Measurements from ENCODE around the gene DPF1.
A peak's percentile ranks its signal among the peaks of the same experiment; 100 is the strongest.

The DPF1 gene

DNA sequence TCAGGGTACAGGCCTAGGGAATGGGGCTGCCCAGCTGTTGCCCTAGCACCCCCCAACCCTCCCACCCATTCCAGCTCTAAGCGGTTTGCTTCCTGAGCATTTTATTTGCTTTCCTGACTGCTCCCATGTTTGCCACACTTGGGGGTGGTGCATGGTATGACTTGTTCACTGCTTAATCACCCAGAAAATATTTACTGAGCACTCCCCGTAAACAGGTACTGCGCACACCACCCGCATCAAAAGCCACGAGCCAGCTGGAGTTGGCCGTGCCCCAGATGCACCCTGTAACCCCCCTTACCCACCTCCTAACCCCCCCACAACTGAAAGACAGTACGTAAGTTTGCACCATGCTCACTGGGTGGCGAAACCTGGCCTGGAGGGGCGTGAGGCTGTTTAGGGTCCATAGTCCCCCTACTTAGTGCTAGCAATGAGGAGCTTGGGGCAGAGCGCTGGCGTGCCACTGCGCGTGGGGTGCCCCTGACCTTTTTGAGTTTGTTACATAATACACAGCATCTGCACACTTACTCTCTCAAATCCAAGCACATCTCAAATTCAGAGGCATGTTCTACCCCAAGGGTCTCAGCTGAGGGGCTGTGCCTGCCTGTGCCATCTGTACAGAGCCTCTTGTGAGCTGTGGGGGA, 29.8 kb downstream of the DPF1 start:
- Mint-ChIP-seq H3K27me3 (ENCODE audit: low read depth, poor library complexity) (no peaks in the 10 kb centered on the region), H3K36me3 (ENCODE audit: low read depth) (peaks cover 8% of the 10 kb centered on the region), H3K4me3 (no peak overlapping the region), H3K27ac (no peak overlapping the region), H3K4me1 (peaks cover under 1% of the 10 kb centered on the region), H3K9me3 (no peaks in the 10 kb centered on the region)
- DNase-seq = no peak
- TF ChIP-seq, protein P1, sequence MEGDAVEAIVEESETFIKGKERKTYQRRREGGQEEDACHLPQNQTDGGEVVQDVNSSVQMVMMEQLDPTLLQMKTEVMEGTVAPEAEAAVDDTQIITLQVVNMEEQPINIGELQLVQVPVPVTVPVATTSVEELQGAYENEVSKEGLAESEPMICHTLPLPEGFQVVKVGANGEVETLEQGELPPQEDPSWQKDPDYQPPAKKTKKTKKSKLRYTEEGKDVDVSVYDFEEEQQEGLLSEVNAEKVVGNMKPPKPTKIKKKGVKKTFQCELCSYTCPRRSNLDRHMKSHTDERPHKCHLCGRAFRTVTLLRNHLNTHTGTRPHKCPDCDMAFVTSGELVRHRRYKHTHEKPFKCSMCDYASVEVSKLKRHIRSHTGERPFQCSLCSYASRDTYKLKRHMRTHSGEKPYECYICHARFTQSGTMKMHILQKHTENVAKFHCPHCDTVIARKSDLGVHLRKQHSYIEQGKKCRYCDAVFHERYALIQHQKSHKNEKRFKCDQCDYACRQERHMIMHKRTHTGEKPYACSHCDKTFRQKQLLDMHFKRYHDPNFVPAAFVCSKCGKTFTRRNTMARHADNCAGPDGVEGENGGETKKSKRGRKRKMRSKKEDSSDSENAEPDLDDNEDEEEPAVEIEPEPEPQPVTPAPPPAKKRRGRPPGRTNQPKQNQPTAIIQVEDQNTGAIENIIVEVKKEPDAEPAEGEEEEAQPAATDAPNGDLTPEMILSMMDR (IDR thresholded peaks at IDR 0.05) = no peak

DNA sequence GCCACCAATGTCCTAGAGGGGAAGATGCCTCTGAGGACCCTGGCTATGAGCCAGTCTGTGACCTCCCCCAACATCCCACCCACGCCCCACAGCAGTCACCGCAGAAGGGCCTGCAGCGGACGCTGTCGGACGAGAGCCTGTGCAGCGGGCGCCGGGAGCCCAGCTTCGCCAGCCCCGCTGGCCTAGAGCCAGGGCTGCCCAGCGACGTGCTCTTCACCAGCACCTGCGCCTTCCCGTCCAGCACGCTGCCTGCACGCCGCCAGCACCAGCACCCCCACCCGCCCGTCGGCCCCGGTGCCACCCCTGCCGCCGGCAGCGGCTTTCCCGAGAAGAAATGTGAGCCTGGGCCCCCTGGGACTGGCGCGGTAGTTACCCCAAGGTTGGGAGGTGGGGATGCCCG, 30.6 kb downstream of the DPF1 start:
- Mint-ChIP-seq H3K27me3 (ENCODE audit: low read depth, poor library complexity) (no peaks in the 10 kb centered on the region), H3K4me3 (no peak overlapping the region), H3K36me3 (ENCODE audit: low read depth) (peaks cover 14% of the 10 kb centered on the region), H3K4me1 (peaks cover 5% of the 10 kb centered on the region), H3K27ac (no peak overlapping the region), H3K9me3 (no peaks in the 10 kb centered on the region)
- no peak for DNase-seq
- TF ChIP-seq, protein P1 (IDR thresholded peaks at IDR 0.05) = no peak

DNA sequence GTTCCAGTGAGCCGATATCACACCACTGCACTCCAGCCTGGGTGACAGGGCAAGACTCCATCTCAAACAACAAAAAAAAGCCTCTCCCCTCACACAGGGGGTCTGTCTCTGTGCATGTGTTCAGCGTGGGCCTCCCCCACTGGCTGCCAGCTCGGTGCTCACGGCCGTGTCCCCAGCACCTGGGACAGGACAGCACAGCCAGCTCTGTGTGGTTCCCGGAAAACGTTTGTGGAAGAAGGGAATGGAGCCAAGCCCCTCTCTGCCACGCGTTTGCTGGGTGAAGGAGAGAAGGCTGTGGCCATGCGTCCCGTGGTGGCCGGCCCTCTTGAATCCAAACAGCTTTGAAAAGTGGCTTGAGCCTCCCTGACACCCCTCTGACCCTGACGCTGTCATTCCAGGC, 32.3 kb downstream of the DPF1 start:
- peaks cover 14% of the 10 kb centered on the region for H3K36me3 Mint-ChIP-seq (ENCODE audit: low read depth)
- H3K27ac Mint-ChIP-seq = peak overlapping the region; percentile 66
- no peak for DNase-seq
- H3K4me3 Mint-ChIP-seq = no peak overlapping the region
- H3K4me1 Mint-ChIP-seq = peaks cover 5% of the 10 kb centered on the region
- H3K27me3 Mint-ChIP-seq (ENCODE audit: low read depth, poor library complexity) = no peaks in the 10 kb centered on the region
- TF ChIP-seq, protein P1 (IDR thresholded peaks at IDR 0.05) = no peak
- no peaks in the 10 kb centered on the region for H3K9me3 Mint-ChIP-seq

DNA sequence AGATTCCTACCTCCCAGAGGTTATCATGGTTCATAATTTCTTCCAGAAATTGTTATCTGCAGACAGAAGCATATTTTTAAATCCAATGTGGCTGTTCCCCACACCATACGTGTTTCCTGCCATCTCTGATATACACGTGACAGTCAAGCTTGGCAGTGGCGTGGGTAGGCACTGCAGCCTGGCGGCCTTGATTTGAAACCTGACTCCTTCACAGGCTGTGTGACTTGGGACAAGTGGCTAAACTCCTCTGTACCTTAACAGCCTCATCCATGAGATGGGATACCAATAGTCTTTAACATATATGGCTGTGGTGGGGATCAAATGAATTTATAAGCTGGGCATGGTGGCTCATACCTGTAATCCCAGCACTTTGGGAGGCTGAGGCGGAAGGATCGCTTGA, 33.2 kb downstream of the DPF1 start:
- no peak for DNase-seq
- Mint-ChIP-seq H3K4me3 (no peak overlapping the region), H3K27me3 (ENCODE audit: low read depth, poor library complexity) (no peaks in the 10 kb centered on the region), H3K4me1 (peaks cover 8% of the 10 kb centered on the region), H3K36me3 (ENCODE audit: low read depth) (peaks cover 16% of the 10 kb centered on the region), H3K27ac (no peak overlapping the region), H3K9me3 (no peaks in the 10 kb centered on the region)
- TF ChIP-seq, protein P1 (IDR thresholded peaks at IDR 0.05) = no peak

DNA sequence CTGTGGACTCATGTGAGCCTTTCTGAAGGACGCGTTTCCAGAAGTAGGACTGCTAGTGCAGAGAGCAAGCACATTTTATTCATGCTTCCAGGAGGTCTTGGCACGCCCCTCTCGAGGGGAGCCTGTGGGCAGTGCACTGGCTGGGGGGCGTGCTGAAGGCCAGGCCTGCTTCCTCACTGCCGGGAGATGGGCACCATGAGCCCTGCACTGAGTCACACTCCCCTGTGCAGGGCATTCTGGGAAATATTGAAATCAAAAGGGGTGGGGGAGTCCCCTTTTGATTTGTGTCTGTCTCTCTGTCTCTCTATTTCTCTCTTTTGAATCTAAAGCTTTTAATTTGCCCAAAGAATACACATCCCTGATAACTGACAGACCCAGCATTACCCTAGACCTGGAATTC, 34.0 kb downstream of the DPF1 start:
- H3K36me3 Mint-ChIP-seq (ENCODE audit: low read depth) = peaks cover 16% of the 10 kb centered on the region
- TF ChIP-seq, protein P1 (IDR thresholded peaks at IDR 0.05) = no peak
- H3K27me3 Mint-ChIP-seq (ENCODE audit: low read depth, poor library complexity) = no peaks in the 10 kb centered on the region
- DNase-seq = no peak
- no peak overlapping the region for H3K27ac Mint-ChIP-seq
- no peaks in the 10 kb centered on the region for H3K9me3 Mint-ChIP-seq
- peaks cover 16% of the 10 kb centered on the region for H3K4me1 Mint-ChIP-seq
- no peak overlapping the region for H3K4me3 Mint-ChIP-seq

DNA sequence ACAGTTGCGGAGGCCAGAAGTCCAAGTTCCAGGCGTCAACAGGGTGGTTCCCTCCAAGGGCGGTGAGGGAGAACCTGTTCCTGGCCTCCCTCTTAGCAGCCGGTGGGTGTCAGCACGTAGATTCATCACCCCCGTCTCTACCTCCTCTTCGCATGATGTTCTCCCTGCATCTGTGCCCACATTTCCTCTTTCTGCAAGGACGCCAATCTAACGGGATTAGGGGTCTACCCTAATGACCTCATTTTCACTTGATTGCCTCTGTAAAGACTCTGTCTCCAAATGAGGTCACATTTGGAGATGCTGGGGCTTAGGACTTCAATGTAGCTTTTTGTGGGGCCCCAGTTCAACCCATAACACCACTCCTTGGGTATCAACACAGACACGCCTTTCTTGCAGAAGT, 38.5 kb downstream of the DPF1 start:
- no peak overlapping the region for H3K4me3 Mint-ChIP-seq
- peaks cover 6% of the 10 kb centered on the region for H3K9me3 Mint-ChIP-seq
- H3K27ac Mint-ChIP-seq = peak overlapping the region; percentile 14
- H3K27me3 Mint-ChIP-seq (ENCODE audit: low read depth, poor library complexity) = peaks cover 2% of the 10 kb centered on the region
- H3K4me1 Mint-ChIP-seq = peaks cover 48% of the 10 kb centered on the region
- H3K36me3 Mint-ChIP-seq (ENCODE audit: low read depth) = peaks cover 29% of the 10 kb centered on the region
- TF ChIP-seq, protein P1 (IDR thresholded peaks at IDR 0.05) = no peak
- no peak for DNase-seq
